CD4-positive, alpha-beta T cell treated with Interleukin-17A for 1 hour (primary cell): ENCODE data around the gene PDE4B.

ENCODE experiments used
- DNase-seq: peaks from one replicate; pipeline ENCODE4 v3.0.0-alpha.2; 2020

PDE4B gene

DNA sequence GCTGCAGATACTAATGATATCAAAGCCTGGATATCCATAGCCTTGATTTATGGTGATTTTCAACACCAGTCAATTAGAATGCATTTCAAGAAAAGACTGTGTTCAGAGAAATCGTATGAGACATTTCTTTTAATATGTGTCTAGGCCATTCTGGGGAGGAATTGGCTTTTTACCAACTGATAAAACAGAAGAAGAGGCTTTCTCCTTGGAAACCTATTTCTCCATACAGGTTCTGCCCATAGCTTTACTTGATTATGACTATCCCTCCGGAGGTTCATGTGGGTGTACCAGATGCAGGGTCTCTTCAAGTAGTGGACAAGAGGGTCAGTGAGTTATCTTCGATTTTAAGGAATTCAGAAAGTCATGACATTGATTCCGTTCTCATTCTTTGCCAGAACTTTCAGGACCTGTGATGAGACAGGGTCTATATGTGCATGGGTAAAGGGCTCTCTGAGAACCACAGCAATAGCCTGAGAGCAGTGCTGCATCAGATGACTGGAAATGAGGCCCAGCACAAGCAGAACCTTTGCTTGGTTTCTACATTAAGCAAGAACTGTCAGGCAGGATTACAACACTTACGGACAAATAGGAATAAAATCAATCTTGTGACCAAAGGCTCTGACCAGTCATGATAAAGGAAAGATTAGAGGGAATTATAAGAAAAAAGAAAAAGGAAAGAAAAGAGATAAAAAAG lies 477.6 kb downstream of the PDE4B start:
- DNase-seq: no peak

DNA sequence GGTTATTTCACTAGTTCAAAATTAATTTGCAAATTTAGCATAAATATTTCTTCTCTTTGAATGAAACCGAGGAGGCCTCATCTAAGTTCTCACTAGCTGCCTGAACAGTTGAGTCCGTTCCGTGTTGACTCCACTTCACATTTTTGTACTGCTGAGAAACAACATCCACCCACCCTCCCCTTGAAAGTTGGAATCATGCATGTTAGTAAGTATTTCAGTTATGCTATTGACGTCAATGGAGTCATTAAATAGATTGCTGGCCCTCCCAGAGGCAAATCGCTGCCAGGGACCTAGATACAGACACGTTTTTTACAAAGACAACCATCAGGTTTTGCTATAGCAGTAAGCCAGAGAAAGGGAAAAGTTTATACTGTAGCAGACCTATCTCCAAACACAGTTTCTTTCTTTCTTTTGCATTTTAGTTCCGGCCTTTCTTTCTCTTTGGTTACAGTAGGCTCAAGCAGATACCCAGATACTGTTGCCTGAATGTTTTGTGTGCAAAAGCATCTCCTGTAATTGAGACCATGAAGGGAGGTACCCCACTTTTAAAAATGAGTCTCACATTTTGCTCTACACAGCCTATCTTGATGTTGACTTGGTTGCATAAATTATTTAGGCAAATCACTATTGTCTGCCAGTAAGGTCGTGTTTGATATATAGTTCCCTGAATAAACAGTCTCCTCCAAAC lies 478.7 kb downstream of the PDE4B start:
- peak; percentile 32 for DNase-seq

DNA sequence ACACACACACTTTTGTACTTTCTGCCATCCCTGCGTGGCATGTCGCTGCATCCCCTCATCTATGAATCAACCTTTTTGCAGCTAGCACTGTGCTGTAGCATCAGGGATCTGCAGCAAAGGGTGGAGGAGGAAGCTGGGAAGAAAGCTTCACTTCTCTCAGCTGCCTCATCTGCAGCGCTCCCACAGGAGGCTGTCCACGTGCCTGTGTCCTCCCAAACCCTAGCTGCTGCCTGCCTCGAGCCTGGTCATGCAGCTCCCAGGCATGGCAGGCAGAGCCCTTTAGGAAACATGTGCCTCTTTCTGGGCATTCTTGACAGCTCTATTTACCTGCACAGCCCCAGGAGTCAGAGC lies 479.2 kb downstream of the PDE4B start:
- DNase-seq: no peak

DNA sequence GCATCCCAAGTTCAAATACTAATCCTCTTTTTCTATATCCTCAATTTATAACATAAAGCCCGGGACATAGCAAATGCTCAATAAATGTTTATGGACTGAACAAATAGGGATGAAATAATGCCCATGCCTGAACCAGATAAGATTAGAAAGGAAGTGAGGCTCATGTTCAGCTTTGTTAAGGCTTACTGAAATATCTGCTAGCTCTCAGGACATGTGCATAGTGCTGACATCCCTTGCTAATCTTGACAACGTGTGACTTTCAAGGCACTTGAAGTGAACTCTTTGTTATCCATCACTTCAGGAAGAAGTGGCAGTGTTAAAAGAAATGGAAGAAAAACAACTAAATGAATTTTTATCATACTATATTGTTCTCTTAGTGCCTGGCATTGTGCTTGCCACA lies 481.0 kb downstream of the PDE4B start:
- no peak for DNase-seq

DNA sequence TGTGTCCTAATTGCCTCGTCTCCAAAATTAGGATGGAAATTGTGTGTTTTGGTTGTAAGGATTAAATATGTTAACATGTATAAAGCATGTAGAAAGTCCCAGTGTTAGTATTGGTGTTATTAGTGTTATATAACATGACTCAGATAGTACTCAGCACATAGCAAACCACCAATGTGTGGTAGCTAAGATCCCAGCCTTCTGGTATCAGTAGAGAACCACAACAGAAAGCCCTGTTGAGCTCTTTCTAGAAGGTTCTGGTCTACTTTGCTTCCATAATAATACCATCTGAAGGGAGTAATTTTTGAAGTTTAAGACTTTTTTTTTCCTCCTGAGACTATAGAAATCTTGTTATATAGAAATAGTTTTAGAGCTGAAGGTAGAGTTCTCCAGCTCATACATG lies 481.9 kb downstream of the PDE4B start:
- DNase-seq: peak; percentile 62

DNA sequence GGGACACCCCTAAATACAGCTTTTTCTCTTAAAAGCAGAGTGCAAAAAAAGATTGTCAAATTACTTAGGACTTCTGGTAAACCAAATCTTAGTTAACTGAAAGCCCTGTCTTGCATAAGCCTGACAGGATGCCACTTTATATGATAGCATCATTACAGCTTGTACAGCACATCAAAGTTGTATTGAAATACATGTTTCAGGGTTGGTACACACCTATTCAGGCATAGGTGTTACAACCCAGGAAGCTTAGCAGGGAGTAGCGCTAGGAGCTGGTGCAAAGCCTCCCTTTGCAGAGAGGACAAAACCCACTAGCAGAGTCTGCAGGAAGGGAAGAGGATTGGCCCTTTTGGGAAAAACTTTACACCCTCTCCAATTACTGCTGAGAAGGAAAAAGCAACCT lies 482.4 kb downstream of the PDE4B start:
- DNase-seq: peak; percentile 66

DNA sequence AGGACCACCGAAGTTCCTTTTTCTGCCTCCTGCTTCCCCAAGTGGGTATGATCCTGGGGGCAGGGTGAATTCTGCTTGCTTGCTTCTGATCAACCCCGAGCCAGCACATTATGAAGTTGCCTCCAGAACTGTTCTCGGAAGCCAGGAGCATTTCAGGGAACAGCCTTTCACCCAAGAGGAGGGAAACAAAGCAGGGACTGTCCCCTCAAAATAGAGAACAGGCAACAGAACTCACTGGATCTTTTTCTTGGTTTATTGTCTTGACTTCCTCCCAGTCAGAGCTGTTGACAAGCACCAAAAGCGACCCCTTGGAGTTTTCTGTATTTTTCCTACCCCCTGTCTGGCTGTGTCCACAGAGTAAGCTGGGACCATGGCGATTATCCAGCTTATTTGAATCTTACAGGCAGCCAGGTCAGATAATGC lies 482.9 kb downstream of the PDE4B start:
- no peak for DNase-seq

DNA sequence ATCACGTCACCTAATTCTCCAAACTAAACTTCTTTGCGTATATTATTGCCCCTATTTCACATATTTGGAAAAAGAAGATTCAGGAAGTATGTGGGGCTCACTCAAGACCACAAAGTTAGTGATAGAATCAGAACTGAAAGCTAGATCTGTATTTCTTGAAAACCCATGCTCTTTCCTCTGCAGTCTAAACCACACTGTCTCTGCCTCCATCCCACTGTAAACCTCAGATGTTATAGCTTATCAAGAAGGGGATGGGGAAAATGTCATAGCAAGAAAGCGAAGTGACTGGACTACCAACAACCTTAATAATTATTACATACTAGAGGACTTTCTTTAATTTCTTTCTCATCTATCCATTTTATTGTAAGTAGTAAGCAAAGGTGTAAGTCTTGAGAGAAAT lies 483.5 kb downstream of the PDE4B start:
- DNase-seq: peak; percentile 62

DNA sequence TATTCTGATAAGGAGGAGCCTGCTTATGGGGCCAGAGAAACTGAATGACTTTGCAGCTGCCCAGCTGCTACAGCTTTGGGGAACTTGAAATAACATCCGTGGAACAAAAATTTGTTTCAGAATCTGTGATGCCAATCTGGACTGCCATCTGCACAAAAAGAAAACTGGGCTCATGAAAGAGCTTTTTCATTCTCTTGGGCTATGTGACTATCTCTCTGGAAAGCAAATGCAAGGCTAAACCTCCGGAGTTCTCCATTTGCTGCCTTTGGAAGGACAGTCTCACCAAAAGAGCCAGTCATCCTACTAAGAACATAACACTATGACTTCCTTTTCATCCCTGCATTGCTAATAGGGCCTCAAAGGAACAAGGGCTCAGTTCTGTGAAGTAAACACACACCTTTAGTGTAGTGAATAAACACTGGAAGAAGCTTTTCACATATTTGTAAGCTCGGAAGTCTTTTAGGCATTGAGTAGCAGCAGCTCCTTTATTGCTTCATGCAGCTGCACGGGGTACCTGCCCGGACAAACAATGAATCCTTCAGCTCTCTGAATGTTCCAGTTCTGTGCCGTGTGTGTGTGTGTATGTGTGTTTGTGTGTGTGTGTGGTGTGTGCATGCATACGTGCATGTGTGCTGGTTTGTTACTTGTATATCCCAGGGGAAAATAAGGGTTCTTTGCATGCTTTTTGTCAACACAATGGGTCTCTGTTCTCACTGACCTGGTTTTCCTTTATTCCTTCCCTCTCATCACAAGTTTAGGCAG lies 485.7 kb downstream of the PDE4B start:
- DNase-seq: no peak

DNA sequence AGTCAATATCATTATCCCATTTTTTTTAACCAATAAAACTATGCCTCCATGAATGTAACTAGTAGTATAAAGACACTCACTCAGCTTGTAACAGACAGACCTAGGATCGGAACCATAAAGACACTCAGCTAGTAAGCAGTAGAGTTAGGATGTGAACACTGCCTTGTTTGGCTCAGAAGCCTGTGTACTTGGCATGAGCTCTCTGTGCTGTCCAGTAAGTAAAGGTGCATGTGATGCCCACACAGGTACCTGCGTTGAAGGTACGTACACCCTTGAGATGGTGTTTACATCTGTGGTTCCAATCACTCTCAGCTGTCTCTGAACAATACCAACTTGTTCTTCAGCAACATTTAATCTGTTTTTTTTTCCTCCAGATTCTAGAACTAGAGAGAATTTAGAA lies 489.1 kb downstream of the PDE4B start:
- DNase-seq: no peak

DNA sequence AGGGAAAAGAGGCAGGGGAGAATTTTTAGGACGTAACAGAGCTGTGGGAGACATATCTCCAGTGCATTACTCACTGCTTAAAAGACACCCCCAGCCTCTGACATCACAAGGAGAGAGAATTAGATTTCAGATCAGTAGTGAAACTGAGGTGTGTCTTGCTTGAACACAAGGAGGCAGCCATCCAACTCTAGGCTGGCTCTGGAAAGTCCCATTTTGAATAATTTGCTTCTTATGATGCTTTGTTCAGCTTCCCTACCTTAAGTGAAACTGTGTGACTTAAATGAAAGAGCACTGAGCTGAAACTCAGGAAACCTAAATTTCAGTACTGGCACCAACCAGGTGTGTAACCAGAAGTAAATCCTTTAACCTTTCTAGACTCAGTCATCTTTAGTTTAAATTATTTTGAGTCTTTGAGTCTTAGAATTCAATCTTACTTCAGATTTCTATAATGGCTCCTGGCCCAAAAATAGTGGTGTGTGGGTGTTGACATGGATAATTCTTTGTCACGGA lies 489.7 kb downstream of the PDE4B start:
- peak; percentile 87 for DNase-seq

DNA sequence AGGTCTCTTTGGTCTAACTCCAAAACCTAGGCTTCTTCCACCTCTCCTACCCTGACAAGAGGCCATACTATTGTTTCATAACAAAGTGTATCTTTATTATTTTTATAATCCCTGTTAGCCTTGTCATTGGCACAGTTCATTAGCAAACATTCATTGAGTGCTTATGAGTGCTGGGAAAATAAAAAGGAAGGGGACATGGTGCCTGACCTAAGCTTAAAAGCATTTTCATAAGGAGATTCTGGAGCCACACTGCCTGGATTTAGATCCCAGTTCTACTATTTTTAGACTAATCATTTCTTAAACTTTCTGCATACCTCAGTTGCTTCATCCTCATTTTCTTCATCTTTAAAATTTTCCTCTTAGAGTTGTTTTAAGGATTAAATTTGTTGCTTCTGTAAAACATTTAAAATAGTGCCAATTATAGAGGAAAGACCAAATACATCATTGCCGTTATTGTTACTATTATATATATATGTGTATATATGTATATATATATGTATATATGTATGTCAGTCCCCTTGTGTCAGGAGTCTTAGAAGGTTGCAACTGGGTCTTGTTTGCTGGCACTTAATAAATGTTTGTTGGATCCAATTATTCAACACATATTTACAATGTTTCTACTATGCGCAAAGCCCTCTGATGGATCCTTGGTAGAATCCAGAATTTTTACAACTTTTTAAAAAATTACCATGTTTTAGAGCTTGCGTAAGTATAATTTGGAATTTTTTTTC lies 490.4 kb downstream of the PDE4B start:
- DNase-seq: no peak

DNA sequence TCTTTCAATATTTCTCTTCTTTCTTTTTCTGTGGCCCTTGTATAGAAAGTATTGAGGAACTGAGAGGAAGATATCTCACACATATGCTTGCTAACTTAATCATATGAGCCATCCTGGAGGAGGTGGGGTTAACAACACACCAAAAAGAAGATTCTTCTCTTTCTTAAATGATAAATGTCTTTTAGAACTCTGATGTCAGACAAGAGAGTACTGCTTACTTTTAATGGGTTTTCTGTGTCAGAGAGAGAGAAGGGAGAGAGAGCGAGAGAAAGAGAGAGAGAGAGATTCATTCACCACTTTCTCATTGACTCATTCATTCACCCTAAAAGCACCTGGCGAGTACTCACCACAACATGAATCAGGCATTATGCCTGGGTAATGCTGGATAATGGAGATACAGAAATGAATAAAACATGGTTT lies 490.9 kb downstream of the PDE4B start:
- DNase-seq: peak; percentile 38

DNA sequence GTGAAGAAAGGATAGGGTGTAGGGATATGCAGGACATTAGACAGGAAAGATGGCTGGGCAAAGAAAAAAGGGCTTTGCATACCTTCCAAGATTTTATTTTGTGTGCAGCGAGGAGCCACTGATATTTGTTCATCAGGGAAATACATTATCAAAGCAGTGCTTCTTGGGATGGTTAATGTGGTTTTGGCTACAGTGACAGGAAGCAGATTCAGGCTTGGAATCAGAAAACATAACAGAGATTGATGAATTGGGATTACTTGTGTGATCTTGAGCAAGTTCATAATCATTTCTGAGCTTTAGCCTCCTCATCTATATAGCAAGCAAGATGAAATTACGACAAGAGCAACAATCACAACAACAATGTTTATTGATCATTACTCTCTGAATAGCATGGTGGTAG lies 492.1 kb downstream of the PDE4B start:
- DNase-seq: no peak

DNA sequence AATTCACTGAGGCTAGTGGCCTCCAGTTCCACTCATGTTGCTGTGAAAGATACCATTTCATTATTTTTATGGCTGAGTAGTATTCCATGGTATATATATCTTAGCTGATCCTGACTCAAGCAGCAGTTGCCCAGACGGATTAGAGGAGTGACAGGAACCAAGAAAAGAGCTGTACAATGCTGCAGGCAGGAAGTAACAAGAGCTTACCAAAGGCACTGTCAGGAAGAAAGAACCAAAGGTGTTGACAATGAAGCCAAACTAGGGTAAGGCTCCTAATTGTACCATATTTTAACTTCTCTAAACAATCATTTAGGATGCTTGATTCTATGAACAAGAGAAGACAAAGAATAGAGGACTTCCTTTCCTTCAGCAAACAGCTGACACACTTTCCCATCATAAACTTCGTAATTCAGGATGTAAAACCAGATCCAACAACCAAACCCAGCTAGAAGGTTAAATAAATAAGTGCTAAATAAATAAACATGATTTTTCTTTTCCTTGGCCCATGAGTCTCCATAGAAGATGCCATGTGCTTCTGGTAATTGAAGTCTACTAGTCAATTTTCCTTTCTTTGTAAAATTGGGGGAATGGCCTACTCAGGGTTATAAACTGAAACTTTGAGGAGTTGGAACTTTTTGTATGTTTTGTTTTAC lies 493.0 kb downstream of the PDE4B start:
- DNase-seq: no peak

DNA sequence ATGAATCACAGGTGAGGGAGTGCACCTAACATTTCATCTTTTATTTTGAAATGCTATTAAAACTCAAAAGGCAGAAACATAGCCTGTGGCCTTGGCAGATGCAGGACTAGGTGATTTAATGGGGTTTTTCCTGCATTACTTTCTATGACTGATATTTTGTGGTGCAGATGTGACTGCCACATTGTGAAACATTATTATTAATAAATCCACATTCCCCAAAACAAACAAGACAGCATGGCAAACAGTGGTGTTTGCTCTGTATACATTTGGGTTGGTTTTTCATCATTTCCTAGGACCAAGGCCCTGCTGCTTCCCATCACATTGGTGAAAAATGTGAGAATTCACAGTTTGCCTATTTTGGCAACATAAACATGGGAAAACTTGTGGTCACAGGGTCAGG lies 493.6 kb downstream of the PDE4B start:
- no peak for DNase-seq

DNA sequence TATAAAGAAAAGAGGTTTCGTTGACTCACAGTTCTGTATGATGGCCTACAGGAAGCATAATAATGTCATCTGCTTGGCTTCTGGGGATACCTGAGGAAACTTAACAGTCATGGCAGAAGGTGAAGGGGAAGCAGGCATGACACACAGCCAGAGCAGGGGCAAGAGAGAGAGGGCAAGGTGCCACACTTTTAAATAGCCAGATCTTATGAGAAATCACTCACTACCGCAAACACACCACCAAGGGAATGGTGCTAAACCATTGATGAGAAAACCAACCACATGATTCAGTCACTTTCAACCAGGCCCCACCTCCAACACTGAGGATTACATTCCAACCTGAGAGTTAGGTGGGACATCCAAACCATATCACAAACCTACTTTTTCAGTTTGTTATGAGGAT lies 495.4 kb downstream of the PDE4B start:
- DNase-seq: no peak

DNA sequence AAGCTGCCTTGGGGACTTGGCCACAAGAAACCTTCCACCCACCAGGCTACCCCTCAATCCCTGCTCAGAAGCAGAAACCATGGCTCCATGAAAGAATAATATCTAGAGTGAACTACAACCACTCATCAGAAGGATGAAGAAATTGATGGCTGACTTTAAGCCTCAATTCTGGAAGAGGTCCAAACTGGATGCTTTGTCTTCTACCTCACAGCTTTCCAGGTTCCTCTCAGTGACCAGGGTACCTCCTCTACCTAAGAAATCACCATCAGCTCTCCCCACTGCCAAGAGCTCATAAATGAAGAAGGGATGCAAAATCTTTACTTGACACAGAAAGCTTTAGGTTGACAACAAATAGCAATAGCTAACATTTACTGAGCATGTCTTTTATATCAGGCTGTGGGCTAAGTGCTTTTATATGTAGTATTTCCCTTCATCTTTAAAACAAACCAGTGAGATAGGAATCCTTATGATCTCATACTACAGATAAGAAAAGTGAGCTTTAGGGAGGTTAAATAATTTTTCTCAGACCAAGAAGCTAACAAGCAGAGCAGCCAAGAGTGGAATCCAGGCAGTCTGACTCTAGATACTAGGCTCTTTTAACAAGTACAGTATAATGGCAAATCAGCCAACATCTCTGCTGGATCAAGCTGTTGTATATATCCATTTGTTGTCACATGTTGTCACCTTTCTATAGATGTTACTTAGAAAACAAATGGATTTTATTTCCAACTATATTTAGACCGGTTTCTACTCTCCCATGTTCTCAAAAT lies 498.3 kb downstream of the PDE4B start:
- DNase-seq: no peak

DNA sequence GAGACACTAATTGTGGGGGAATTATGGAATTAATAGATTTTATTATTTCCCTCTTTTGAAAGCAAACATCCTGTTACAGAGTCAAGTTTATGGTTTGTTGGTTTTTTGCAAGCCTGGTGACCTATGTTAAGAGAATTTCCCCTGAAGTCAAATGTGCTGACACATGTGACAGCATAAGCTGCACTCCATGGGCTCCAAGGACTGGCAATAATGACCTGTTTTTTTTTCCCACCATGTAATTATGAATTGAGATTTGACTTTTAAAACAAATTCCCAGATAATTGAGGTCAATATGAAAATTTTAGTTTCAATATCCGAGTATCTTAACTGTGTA lies 498.8 kb downstream of the PDE4B start:
- DNase-seq: no peak

DNA sequence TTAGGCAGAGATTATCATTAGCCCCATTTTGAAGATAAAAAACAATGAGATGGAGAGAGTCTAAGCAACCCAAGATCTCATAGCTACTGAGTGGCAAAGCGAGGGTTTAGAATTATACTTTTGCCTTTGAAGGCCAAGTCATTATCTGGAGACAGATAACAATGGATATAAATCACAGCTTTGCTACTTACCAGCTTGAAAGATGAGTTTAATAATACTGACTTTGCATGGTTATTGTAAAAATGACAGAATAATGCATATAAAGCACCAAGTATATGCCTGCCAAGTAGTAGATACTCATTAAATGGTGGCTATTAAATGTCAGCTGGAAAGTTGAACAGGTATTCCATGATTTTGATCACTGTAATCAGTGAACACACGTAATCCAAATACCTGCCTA lies 499.6 kb downstream of the PDE4B start:
- no peak for DNase-seq

DNA sequence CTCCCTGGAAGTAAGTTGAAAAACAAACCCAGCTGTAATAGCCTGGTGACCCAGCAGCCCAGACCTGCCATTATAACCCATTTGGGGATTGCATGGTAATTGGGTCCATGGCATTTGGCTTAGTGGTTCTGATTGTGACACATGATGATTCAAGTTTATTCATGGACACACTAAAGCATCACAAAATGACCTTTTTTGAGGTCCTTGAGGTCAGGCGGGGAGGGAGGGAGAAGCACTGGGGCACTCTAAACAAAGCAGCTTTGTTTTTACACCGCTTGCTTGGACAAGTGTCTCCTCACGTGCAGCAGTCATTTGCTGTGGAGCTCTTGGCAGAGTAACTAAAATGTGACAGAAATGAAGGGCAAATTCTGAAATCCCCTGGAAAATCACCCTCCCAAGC lies 500.2 kb downstream of the PDE4B start:
- DNase-seq: no peak
